ENCODE results near the gene VRK3.
"Not testable (repeated sequence)": the region's sequence is repeated elsewhere in the genome, so short reads cannot be mapped to it uniquely, and the experiment has no call there.

VRK3 gene

DNA sequence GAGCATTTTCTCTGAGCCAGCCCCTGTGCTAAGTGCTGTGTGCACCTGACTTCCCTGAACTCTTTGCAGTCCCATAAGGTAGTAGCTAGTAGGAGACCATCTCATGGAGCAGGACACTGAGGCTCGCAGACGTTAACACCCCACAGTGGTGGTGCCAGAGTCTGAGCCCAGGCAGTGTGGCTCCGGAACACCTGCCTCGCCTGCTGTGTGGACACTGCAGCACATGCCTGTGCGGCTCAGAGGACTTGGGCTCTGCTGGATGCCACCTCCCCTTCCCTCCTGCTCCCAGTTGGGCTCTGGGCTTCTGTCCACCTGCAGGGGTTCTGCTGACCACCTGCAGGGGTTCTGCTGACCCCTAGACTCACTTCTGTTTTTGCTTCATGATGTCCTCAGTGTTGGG, 37.2 kb downstream of the VRK3 start:
- DNase-seq (ENCODE audit: low read depth in 2 of 2) = no peak

DNA sequence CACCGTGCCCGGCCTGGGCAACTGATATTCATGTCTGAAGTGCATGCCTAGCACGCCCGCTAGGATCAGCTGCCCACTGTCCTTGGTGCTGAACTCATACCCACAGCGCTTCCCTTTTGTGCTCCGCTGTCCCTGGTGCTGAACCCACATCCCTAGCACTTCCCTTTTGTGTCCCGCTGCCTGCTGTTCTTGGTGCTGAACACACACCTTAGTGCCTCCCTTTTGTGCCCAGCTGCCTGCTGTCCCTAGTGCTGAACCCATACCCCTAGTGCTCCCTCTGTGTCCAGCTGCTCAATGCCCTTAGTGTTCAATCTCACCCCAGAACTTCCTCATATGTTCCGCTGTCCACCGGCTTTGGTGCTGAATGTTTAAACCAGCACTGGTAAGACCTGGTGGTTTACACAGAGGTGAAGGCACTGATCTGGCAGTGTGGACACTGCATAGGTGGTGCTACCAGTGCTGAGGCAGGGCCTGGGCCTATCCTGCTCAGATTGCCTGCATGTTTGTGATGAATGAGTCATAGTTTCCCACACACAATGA, 37.9 kb downstream of the VRK3 start:
- DNase-seq (ENCODE audit: low read depth in 2 of 2) = peak; percentile 45 to 77

DNA sequence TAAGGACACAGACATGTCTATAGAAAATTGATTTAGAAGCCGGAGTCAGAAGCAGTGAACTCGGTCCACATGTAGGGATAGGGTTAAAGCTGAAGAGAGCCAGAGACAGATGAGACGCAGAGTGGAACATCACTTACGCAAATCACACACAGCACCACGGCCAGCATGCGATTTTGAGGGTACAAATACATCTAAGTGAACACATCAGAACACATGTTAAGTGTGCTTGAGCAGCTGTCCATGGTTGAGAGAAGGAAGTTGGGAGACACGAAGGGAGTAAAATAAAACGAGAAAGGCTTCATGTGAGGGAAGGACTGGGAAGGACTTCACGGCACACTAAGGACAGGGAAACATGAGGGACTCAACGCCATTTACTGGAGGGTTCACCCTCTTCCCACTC, 38.8 kb downstream of the VRK3 start:
- no peak for DNase-seq (ENCODE audit: low read depth in 2 of 2)

DNA sequence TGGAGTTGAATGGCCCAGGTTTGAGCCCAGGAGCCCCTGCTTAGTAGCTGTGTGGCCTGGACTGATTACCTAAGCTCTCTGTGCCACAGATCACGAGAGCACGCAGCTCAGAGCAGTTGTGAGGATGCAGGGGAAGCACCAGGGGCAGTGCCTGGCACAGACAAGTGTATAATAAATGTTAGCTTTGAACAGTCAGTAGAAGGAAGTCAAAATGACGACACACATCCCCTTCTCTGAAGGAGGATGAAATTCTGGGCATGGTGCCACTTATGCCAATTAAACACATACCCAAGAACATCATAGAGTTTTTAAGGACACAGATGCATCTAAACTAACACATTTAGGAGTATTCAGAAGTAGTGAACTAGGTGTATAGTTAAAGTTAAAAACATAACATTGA, 39.3 kb downstream of the VRK3 start:
- DNase-seq (ENCODE audit: low read depth in 2 of 2) = no peak

DNA sequence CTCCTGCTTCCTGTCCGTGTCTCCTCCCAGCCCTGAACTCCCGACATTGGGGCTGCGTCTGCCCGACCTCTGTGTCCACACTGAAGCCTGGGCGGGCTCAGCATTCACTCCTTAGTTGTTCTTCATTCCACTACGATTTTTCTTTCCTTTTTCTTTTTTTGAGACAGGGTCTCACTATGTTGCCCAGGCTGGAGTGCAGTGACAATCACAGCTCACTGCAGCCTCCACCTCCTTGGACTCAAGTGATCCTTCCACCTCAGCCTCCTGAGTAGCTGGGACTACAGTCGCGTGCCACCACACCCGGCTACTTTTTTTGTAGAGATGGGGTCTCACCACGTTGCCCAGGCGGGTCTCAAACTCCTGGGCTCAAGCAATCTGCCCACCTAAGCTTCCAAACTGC, 40.7 kb downstream of the VRK3 start:
- DNase-seq (ENCODE audit: low read depth in 2 of 2) = no peak

DNA sequence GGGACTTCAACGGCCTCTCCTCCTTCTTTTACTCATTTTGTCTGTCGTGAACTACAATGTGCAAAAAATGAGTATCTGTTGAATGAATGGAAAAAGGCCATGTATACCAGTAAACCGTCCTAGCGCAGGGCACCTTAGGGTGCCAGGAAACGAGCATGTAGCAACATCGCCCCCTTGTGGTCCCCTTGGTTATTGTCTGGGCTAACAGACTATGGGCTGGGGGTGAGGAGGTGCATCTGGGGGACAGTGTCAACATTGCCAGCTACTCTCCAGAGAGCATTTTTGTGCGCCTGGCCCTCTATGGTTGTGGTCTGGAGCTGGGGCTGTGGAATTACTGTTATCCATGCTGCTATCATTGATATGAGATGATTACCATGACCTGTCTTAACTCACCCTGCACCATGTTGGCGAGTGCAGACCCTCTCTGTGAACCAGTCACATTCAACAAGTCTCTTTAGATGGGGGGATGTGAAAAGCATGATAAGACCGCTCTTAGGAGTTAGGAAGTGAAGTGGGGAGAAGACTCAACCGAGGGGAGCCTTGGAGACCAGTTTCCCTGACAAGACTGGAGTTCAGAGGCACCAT, 41.4 kb downstream of the VRK3 start:
- peak; percentile 57 to 84 for DNase-seq (ENCODE audit: low read depth in 2 of 2)

DNA sequence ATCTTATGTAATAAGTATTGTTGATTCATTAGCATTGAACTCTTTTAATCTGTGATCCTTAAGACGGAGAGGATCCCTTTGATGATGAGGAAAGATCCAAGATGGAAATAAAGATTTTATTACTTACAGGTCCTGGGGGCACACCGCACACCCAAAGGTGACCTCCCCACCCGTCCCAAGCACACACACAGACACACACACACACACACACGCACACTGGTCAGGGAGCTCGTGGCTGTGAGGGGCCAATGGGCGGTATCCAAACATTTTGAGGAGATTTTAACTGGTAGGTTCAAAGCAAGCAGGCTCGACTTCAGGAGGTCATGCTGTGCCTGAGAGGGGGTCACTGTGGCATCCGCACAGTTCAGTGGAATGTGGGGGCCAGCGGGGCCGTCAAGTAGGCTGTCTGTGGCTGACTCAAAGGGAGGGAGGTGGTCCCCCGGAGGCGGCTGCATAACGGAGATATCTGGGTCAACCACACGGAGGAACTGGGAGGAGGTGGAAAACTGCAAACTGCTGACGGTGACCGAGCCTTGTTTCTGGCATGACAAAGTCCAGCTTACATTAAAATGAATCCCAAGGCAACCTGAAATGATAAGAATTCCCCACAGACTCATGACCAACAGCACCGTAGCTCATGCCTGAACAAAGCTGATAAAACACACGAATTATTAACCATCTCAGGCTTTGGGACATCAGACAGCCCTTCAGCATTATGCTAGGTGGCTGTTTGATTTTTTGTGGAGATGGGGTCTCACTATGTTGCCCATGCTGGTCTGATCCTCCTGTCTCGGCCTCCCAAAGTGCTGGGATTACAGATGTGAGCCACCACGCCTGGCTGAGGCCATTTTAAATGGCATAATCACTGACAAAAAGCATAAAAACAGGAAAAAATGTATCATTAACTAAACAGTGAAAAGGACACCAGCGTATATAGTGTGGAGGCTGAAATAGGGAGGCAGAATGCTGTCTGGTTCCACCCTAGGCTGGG, 43.3 kb downstream of the VRK3 start:
- no peak for DNase-seq (ENCODE audit: low read depth in 2 of 2)

DNA sequence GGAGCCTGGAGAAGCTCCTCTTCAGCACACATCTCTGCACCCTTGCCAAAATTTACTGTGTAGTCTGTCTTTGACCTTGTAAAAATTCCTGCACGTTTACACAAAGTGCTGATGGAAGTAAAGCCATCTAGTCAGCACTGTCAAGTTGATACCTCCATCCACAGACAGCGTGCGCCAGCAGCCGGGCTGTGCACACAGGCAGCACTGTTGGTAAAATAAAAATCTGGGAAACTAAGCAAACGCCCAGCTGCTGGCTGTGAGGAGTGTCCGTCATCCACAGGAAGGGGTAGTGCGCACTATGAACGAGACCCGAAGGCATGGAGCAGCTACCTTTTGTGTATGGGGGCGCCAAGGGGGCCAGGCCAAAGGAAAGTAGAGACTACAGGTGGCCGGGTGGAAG, 46.8 kb downstream of the VRK3 start:
- DNase-seq (ENCODE audit: low read depth in 2 of 2) = no peak

DNA sequence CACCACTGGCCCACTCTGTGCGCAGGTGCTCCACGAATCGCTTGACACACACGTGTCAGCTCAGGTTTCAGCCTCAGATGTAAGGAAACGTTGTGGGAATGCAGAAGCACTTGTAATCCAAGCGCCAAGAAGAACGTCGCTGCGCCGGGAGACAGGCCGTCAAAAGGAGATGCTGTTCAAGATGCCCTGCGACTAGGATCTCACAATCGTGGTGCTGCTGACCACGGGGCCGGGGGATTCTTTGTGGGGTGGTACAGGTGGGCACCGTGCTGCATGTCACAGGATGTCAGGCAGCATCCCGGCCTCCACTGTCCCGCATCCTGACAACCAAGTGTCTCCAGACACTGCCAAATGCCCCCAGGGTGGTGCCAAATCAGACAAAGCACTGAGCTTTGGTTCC, 47.3 kb downstream of the VRK3 start:
- DNase-seq (ENCODE audit: low read depth in 2 of 2) = no peak

DNA sequence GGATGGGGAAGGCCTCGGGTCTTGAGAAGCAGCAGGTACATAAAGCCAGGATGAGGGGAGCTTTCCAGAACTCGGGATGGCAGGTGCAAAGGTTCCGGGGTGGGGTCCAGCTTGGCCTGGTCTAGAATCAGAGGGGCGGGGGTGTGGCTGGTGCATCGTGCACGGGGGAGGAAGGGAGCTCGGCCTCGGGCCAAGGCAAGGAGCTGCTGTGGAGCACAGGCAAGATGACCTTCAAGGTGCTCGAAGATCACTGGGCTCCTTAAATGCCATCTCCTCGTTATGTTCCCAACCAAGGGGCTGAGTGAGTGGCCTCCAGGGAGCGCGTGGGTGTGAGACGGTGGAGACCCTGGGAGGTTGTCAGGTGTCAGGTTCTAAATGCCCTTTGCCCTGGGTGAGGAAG, 48.1 kb downstream of the VRK3 start:
- no peak for DNase-seq (ENCODE audit: low read depth in 2 of 2)

DNA sequence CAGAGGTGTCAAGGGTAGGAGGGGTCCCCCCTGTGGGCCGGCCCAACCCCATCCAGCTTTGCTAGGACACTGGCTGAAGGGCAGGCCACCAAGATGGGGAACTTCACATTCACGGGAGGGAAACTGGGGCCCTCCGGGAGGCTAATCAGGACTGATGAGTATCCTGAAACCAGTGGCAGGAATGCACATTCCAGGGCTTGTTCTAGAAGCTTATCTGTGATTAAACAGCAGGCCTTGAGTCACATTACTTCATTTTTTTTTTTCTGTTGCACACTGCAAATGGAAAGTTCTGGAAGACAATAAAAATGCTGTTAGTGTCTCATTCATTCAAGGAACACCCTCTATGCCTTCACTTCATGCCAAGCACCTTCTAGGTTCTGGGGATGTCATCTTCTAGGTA, 48.7 kb downstream of the VRK3 start:
- DNase-seq (ENCODE audit: low read depth in 2 of 2) = no peak

DNA sequence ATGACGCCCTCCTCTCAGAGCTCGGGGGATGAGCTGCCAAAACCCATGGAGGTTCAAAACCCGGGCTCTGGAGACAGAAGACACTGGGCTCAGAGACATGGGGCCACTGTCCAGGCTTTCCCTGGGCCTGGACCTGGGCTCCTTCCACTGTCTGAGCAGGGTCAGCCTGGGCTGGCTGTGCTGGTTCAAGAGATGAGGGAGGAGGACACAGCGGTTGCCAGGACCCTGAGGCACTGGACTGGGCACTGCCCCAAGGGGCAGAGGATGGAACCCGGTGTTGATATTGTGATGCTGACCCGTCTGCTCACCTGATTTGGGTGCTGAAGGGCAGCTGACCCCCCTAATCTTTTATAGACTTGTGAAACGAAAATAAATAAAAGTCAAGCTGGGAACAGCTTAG, 50.1 kb downstream of the VRK3 start:
- no peak for DNase-seq (ENCODE audit: low read depth in 2 of 2)

DNA sequence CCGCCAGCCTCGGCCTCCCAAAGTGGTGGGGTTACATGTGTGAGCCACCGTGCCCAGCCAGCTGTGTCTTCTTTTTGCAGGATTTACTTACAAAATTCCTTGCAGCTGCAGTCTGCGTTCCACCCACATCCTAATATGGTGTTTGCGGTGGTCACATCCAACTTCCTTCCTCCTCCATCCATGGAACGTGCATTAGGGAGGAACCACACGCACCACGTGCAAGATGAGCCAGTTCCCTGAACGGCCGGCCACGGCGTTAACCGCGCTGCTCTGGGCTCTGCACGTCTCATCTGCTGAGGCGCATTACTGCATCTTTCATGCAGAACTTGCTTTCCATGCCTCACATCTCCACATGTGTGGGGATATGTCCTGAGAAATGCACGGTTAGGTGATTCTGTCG, 51.2 kb downstream of the VRK3 start:
- DNase-seq (ENCODE audit: low read depth in 2 of 2) = no peak

DNA sequence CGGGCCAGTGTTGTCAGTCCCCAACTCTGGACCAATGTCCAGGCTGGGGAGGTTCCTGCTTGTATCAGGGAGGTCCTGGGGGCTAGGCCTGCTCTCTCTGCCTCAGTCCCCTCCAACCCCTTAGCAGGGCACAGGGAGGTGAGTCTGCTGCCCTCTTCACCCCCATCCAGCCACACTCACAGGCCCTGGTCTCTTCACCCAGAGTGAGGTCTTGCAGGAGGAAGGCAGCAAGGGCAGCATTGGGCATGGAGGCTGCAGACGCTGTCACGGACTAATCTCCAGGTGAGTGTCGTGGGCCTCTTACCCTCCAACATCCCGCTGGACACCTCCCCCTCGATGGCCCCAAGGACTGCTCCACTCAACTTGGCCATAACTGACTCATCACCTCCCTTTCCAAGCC, 52.3 kb downstream of the VRK3 start:
- DNase-seq (ENCODE audit: low read depth in 2 of 2) = no peak

DNA sequence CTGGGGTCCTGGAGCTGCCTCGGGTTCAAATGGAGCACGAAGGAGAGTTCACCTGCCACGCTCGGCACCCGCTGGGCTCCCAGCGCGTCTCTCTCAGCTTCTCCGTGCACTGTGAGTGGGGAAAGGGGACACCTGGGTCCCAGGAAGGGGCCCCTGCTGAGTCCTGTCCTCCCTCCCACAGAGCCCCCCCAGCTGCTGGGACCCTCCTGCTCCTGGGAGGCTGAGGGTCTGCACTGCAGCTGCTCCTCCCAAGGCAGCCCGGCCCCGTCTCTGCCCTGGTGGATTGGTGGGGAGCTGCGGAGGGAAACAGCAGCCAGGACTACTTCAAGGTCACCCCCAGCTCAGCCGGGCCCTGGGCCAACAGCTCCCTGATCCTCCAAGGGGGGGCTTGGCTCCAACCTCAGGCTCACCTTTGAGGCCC, 53.2 kb downstream of the VRK3 start:
- no peak for DNase-seq (ENCODE audit: low read depth in 2 of 2)

DNA sequence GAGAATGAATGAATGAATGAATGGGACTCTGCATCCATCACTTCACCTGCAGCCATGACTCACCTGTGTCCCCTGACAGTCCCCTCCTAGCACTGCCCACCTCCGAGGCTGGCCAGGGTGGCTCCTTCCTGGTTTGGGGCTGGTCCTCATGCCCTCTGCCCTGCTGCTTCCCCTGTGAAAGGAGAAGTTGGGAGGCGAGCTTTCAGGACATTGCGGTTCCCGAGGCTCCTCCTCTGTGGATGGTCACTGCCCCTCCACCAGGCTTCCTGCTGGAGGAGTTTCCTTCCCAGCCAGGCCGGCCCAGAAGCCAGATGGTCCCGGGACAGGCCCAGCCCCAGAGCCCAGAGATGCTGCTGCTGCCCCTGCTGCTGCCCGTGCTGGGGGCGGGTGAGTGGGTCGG, 55.8 kb downstream of the VRK3 start:
- not testable (repeated sequence) for DNase-seq (ENCODE audit: low read depth in 2 of 2)

DNA sequence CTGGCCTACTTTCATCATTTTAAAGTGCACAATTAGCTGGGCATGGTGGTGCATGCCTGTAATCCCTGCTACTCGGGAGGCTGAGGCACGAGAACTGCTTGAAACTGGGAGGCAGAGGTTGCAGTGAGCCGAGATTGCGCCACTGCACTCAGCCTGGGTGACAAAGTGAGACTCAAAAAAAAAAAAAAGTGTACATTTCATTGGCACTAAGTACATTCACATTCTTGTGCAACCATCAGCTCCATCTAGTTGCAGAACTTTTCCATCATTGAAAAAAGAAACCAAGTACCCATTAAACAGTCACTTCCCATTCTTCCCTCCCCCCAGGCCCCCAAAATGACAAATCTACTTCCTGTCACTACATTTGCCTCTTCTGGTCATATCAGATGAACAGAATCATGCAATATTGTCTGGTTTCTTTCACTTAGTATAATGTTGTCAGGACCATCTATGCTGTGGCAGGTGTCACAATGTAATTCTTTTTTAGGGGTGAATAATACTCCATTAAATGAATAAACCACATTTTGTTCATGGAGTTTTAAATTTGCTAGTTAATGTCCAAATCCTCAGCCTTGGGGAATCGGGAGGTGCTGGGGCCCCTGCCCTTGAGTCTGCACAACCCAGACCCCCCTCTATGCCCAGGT, 56.8 kb downstream of the VRK3 start:
- no peak for DNase-seq (ENCODE audit: low read depth in 2 of 2)

DNA sequence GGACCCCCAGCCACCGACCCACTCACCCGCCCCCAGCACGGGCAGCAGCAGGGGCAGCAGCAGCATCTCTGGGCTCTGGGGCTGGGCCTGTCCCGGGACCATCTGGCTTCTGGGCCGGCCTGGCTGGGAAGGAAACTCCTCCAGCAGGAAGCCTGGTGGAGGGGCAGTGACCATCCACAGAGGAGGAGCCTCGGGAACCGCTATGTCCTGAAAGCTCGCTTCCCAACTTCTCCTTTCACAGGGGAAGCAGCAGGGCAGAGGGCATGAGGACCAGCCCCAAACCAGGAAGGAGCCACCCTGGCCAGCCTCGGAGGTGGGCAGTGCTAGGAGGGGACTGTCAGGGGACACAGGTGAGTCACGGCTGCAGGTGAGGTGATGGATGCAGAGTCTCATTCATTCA, 64.2 kb downstream of the VRK3 start, which contains the start of gene SIGLEC11:
Gene SIGLEC11, minus strand, starts transcription at position 193 of the 400 bp plus-strand sequence. Its CDS starts 91 bp downstream, at position 102.
- DNase-seq (ENCODE audit: low read depth in 2 of 2) = not testable (repeated sequence)

DNA sequence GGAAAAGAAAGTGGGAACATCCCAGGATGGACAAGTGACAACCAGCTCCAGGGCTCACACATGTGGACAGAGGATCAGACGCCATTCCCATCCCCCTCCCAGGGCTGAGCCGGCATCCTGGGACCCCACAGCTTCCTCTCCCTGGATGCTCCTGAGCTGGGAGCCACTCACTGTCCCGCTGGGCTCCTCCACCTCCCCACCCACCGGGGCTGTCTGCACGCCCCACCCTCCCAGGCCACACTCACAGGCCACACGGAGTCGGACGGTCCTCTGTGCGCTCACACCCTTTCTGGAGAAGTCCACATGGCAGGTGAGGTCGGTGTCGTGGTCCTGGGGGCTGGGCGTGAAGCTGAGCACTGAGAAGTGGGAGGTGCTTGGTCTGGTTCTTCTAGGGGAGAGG, 65.3 kb downstream of the VRK3 start:
- not testable (repeated sequence) for DNase-seq (ENCODE audit: low read depth in 2 of 2)

DNA sequence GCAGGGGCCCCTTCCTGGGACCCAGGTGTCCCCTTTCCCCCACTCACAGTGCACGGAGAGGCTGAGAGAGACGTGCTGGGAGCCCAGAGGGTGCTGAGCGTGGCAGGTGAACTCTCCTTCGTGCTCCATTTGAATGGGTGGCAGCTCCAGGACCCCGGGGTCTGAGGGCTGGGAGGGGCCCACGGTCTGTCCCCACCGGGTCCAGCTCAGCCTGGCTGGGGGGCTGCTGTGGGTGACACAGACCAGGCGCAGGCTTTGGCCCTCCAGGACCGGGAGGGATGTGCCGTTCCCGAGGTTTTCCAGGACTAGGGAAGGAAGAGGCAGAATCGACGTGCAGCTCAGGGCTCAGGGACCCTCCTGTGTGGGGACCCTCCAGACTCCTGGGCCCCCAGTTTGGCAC, 66.6 kb downstream of the VRK3 start:
- not testable (repeated sequence) for DNase-seq (ENCODE audit: low read depth in 2 of 2)

DNA sequence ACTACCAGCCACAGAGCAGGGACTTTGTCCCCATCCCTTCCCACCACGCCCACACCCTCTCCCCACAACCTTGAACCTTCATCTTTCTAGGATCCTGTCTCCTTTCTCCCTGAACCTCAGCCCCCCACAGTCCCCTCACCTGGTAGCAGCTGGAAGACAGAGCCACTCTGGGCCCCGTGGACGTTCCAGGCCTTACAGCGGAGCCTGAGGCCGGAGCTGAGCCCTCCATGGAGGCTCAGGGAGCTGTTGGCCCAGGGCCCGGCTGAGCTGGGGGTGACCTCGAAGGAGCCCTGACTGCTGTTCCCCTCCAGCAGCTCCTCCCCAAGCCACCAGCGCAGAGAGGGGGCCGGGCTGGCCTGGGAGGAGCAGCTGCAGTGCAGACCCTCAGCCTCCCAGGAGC, 67.0 kb downstream of the VRK3 start:
- DNase-seq (ENCODE audit: low read depth in 2 of 2) = not testable (repeated sequence)

DNA sequence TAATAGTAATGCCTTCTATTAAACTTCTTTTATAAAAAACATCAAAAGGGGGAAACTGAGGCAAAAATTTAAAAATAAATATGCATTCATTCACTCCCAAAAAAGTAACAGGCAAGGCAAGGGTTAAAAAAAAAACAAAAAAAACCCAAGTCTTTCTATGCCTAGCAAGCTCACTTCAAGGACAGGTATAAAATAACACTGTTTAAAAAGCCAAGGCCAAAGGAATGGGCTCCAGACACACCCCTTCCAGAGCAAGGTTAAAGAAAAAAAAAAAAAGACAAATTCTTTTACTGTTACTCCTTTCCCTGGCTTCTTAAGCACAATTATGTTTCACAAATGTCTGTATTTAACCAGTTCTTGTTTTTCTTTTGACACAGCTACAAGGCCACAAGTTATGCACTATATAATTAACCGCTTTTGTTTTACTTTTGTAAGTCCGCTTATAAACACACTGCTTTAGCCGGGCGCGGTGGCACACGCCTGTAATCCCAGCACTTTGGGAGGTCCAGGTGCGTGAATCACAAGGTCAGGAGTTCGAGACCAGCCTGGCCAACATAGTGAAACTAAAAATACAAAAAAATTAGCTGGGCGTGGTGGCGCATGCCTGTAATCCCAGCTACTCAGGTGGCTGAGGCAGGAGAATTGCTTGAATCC, 67.8 kb downstream of the VRK3 start:
- no peak for DNase-seq (ENCODE audit: low read depth in 2 of 2)
